NCI-H1417 (cell line): Measurements from ENCODE around the gene HBE1.
"Not testable (repeated sequence)": the region's sequence is repeated elsewhere in the genome, so short reads cannot be mapped to it uniquely, and the experiment has no call there.

Source experiments
- DNase-seq, 3 experiments: peaks; one replicate each; lab custom pipeline; 2025; lab: John Stamatoyannopoulos, UW

The HBE1 gene

GRCh38 chr11:5285703-5286340, 16.1 kb upstream of the HBE1 start:
- no peak for DNase-seq

- DNase-seq: no peak
These were observed 14.9 kb upstream of the HBE1 start for GRCh38 chr11:5284637-5285036.

GRCh38 chr11:5283882-5284281, 14.1 kb upstream of the HBE1 start:
- no peak for DNase-seq

GRCh38 chr11:5283086-5283485, 13.3 kb upstream of the HBE1 start:
- DNase-seq: no peak

GRCh38 chr11:5282628-5283027, 12.9 kb upstream of the HBE1 start:
- DNase-seq: no peak

GRCh38 chr11:5281596-5281995, 11.9 kb upstream of the HBE1 start:
- DNase-seq: no peak

- DNase-seq: peak in 2 of 3 experiments; percentile 1 to 33
These were observed 10.9 kb upstream of the HBE1 start for GRCh38 chr11:5280582-5281102.

- DNase-seq: no peak
These were observed 9.8 kb upstream of the HBE1 start for GRCh38 chr11:5279471-5280090.

- no peak for DNase-seq
These were observed 8.2 kb upstream of the HBE1 start for GRCh38 chr11:5277807-5278382.

- no peak for DNase-seq
These were observed 7.0 kb upstream of the HBE1 start for GRCh38 chr11:5276697-5277096.

GRCh38 chr11:5275369-5276110, 5.8 kb upstream of the HBE1 start:
- DNase-seq: no peak

- no peak for DNase-seq
These were observed 4.7 kb upstream of the HBE1 start for GRCh38 chr11:5274395-5274794.

- no peak for DNase-seq
These were observed 2.8 kb upstream of the HBE1 start for GRCh38 chr11:5272395-5273017.

GRCh38 chr11:5267033-5267563, 2.6 kb downstream of the HBE1 start:
- no peak for DNase-seq

GRCh38 chr11:5266609-5267008, 3.1 kb downstream of the HBE1 start:
- no peak for DNase-seq

GRCh38 chr11:5265832-5266231, 3.9 kb downstream of the HBE1 start:
- DNase-seq: no peak

GRCh38 chr11:5258543-5259262, 11.0 kb downstream of the HBE1 start:
- no peak for DNase-seq

GRCh38 chr11:5257296-5257695, 12.4 kb downstream of the HBE1 start:
- no peak for DNase-seq

- not testable (repeated sequence) for DNase-seq
These were observed 14.9 kb downstream of the HBE1 start, which contains the start of gene HBG2 for GRCh38 chr11:5254646-5255413. TSS of gene HBG2 (minus strand) at chr11:5254781. CDS start at chr11:5254728, 53 bp downstream.

GRCh38 chr11:5254023-5254422, 15.7 kb downstream of the HBE1 start:
- peak in 1 of 3 experiments; percentile 82 for DNase-seq
